ENCODE data around the gene RORC. TPM values are rescaled to one million over a fixed set of nuclear protein-coding genes. Genes with fewer than 3 reads are reported as not detected.

RORC gene
- total RNA-seq, 6 donors from 2014 or later, result 10.3 to 46.2 (median 24.1) TPM

GRCh38 chr1:151825751-151826660 lies 5.6 kb downstream of the RORC start:
- WGBS, 2 donors, result 76 to 82% methylated on average over 10 to 20 of the region's 21 CpGs
- H3K27me3 ChIP-seq, result no peaks in the 10 kb centered on the region
- ATAC-seq (ENCODE audit: low FRiP score in 2 of 2) (peak in 1 of 2 donors; percentile 29), DNase-seq (peak in 1 of 2 donors; percentile 56)
- no peak overlapping the region for H3K4me3 ChIP-seq
- no peaks in the 10 kb centered on the region for H3K36me3 ChIP-seq
- peaks cover 17 to 32% (median 21%) of the 10 kb centered on the region in 4 donors for H3K4me1 ChIP-seq
- TF ChIP-seq POLR2AphosphoS5 (IDR thresholded peaks at IDR 0.05), result no peak
- no peak for TF ChIP-seq POLR2A (IDR thresholded peaks at IDR 0.05)
- no peak overlapping the region for H3K27ac ChIP-seq
- no peaks in the 10 kb centered on the region for H3K9me3 ChIP-seq

DNA sequence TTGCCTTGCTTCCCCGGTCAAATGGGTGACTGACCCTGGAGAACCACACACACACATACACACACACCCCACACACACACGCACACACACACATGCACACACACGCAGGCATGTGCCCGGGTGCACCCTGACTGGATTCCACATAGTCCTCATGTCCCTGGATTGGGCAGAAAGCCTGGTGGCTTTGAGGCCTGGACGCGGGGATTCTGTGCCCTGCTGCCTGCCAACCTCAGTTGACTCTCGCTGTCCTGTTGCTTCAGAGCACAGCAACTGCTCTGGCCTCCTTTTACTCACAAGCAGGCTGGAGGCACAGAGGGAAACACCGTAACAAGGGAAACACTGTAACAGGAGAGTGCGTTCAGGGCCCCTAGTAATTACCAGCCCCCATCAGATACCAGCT lies 6.4 kb downstream of the RORC start:
- H3K4me1 ChIP-seq, result peaks cover 17 to 31% (median 23%) of the 10 kb centered on the region in 4 donors
- H3K4me3 ChIP-seq, result no peak overlapping the region
- H3K27me3 ChIP-seq, result no peaks in the 10 kb centered on the region
- DNase-seq, result no peak
- no peak overlapping the region for H3K27ac ChIP-seq
- no peaks in the 10 kb centered on the region for H3K36me3 ChIP-seq
- no peaks in the 10 kb centered on the region for H3K9me3 ChIP-seq
- no peak for ATAC-seq (ENCODE audit: low FRiP score in 2 of 2)
- 54 to 77% methylated on average over 5 to 7 of the region's 9 CpGs for WGBS, 2 donors
- TF ChIP-seq, protein P1, sequence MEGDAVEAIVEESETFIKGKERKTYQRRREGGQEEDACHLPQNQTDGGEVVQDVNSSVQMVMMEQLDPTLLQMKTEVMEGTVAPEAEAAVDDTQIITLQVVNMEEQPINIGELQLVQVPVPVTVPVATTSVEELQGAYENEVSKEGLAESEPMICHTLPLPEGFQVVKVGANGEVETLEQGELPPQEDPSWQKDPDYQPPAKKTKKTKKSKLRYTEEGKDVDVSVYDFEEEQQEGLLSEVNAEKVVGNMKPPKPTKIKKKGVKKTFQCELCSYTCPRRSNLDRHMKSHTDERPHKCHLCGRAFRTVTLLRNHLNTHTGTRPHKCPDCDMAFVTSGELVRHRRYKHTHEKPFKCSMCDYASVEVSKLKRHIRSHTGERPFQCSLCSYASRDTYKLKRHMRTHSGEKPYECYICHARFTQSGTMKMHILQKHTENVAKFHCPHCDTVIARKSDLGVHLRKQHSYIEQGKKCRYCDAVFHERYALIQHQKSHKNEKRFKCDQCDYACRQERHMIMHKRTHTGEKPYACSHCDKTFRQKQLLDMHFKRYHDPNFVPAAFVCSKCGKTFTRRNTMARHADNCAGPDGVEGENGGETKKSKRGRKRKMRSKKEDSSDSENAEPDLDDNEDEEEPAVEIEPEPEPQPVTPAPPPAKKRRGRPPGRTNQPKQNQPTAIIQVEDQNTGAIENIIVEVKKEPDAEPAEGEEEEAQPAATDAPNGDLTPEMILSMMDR (IDR thresholded peaks at IDR 0.05), result no peak
- TF ChIP-seq EP300 (IDR thresholded peaks at IDR 0.05) (no peak), POLR2AphosphoS5 (IDR thresholded peaks at IDR 0.05) (no peak), POLR2A (IDR thresholded peaks at IDR 0.05) (no peak)

DNA sequence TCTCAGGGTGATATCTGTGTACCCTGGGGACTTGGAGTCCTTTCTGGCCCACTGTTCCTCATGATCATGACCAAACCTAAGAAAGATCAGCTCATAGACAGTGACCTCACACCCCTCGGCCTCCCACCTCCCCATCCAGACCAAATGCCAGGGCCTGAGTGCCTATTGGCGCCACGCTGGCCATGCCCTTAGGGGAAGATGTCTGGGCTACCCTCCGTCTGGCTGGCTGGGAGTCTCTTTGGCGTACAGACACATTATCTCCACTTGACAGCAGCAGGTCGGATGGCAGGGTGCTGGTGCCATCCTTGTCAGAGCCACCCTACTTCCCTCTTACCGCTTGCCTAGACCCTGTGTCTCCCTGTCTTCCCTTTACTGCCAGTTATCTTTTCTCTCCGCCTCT lies 8.4 kb downstream of the RORC start:
- Histone ChIP-seq H3K27me3 (no peaks in the 10 kb centered on the region), H3K4me1 (peaks cover 2 to 14% (median 6%) of the 10 kb centered on the region in 4 donors), H3K36me3 (no peaks in the 10 kb centered on the region), H3K9me3 (no peaks in the 10 kb centered on the region), H3K4me3 (no peak overlapping the region), H3K27ac (no peak overlapping the region)
- TF ChIP-seq POLR2A (IDR thresholded peaks at IDR 0.05) (no peak), EP300 (IDR thresholded peaks at IDR 0.05) (no peak), POLR2AphosphoS5 (IDR thresholded peaks at IDR 0.05) (no peak)
- TF ChIP-seq, protein P1 (IDR thresholded peaks at IDR 0.05), result no peak
- no peak for DNase-seq
- 81 to 88% methylated on average over 7 to 8 of the region's 8 CpGs for WGBS, 2 donors
- ATAC-seq (ENCODE audit: low FRiP score in 2 of 2), result no peak

DNA sequence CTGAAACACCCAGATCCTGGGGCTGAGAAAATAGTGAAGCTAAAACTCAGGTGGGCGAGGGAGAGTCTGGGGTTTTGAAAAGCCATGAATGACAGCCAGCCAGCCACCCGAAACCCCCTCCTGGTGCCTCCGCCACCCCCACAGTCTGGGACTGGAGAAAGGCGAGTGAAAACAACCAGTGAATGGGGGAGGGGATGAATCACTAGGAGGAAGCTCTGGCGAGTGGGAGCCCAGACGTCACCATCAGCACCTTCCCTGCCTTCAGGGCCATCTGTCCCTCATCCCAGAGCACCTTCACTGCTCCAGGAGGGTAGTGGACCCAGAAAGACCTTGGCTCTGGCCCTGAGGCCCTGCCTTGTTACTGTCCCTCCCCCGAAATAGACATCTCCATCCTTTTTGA lies 9.2 kb downstream of the RORC start:
- Histone ChIP-seq H3K27ac (no peak overlapping the region), H3K4me1 (peaks cover 0 to 13% (median 2%) of the 10 kb centered on the region in 4 donors), H3K4me3 (no peak overlapping the region), H3K27me3 (no peaks in the 10 kb centered on the region), H3K36me3 (no peaks in the 10 kb centered on the region), H3K9me3 (no peaks in the 10 kb centered on the region)
- TF ChIP-seq, protein P1 (IDR thresholded peaks at IDR 0.05), result no peak
- no peak for TF ChIP-seq EP300 (IDR thresholded peaks at IDR 0.05)
- ATAC-seq (ENCODE audit: low FRiP score in 2 of 2), result no peak
- DNase-seq, result no peak
- WGBS, 2 donors, result 52 to 70% methylated on average over 6 to 7 of the region's 7 CpGs

DNA sequence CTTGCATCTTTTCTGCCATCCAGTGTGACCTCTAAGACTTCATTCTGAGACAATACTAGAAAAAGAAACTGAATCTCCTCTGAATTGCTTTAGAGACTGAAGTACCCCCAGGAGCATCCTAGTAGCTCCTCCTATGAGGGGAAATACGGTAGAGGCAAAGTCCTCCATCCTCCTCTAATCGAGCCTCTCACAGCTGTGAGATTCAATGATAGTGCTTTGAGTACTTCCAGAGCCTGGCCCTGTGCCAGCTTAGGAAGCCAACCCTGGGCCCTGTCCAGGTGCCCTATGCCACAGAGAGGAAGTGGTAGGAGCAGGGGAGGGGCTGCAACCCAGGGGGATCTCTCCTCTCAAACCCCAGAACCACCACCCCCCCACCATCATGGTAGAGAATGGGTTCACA lies 10.7 kb downstream of the RORC start:
- 10 to 18% methylated on average over 2 of the region's 2 CpGs for WGBS, 2 donors
- Histone ChIP-seq H3K36me3 (no peaks in the 10 kb centered on the region), H3K27ac (no peak overlapping the region), H3K27me3 (no peaks in the 10 kb centered on the region), H3K4me1 (peaks cover 0 to 13% (median 2%) of the 10 kb centered on the region in 4 donors), H3K4me3 (no peak overlapping the region), H3K9me3 (no peaks in the 10 kb centered on the region)
- ATAC-seq (ENCODE audit: low FRiP score in 2 of 2), result no peak
- peak in 1 of 2 donors; percentile 37 for DNase-seq
- TF ChIP-seq POLR2A (IDR thresholded peaks at IDR 0.05), result no peak
- no peak for TF ChIP-seq EP300 (IDR thresholded peaks at IDR 0.05)
- TF ChIP-seq POLR2AphosphoS5 (IDR thresholded peaks at IDR 0.05), result no peak
- TF ChIP-seq, protein P1 (IDR thresholded peaks at IDR 0.05), result no peak
